GM12878 (cell line): Measurements from ENCODE around the gene EPB41L4A. TPM values are rescaled to one million over a fixed set of nuclear protein-coding genes. Genes with fewer than 3 reads are reported as not detected.

ENCODE experiments used
- ATAC-seq: fragments of 200-7000 bp; cut with Tn5 transposase; 3 replicates; pipeline ENCODE4 v1.9.1; 2020; ENCODE audit warnings: mild to moderate bottlenecking, moderate library complexity
- BruUV-seq: library from RNA; stranded (reverse); fragments of 400-500 nt; replicated peaks from 2 replicates; lab custom pipeline; 2021; lab: Mats Ljungman, UMichigan
- CTCF ChIA-PET: fragments of 300-600 bp; sonication (Branson Sonifier 250); formaldehyde crosslinking; extraction: SDS; loops from one replicate; lab custom pipeline; 2021; ENCODE audit warnings: inconsistent platforms; lab: Yijun Ruan, JAX
- POLR2A ChIA-PET: fragments of 350-600 bp; formaldehyde crosslinking; extraction: SDS; loops from one replicate; lab custom pipeline; 2021; ENCODE audit warnings: inconsistent platforms; lab: Charles Lee
- RAD21 ChIA-PET: fragments of 300-600 bp; sonication (Branson Sonifier 250); formaldehyde crosslinking; loops from one replicate; lab custom pipeline; 2023; ENCODE audit warnings: antibody characterized with exemption; ENCODE audit not compliant: unreplicated experiment; lab: Charles Lee
- SMC1A ChIA-PET: fragments of 300-600 bp; sonication (Branson Sonifier 250); formaldehyde crosslinking; loops from one replicate; lab custom pipeline; 2023; ENCODE audit not compliant: unreplicated experiment, uncharacterized antibody; lab: Charles Lee
- DNase-seq: peaks from one replicate; pipeline ENCODE4 v3.0.0-alpha.2; 2011; ENCODE audit warnings: low read depth, low spot score
- FAIRE-seq: peaks from 3 replicates; lab custom pipeline; 2011; peaks lifted over from hg19 to GRCh38; lab: Jason Lieb, UNC
- H2AFZ ChIP-seq: 2 replicates; pipeline ENCODE4 v1.6.0; 2011; ENCODE audit warnings: low read depth, low read length, control low read depth; ENCODE audit not compliant: control insufficient read depth
- H3K27ac ChIP-seq: 2 replicates; pipeline ENCODE4 v1.5.1; 2011; ENCODE audit warnings: control low read depth; ENCODE audit not compliant: control insufficient read depth, insufficient read depth
- H3K27me3 ChIP-seq, 2 experiments: replicated peaks in 1 of 2; 2 replicates each; pipeline versions ENCODE4 v1.6.0 to v1.6.1; 2011; ENCODE audit warnings: low read length in 1 of 2; ENCODE audit not compliant: control insufficient read depth in 2 of 2, insufficient read depth in 2 of 2
- H3K36me3 ChIP-seq, 2 experiments: 2 replicates each; pipeline ENCODE4 v1.5.1; 2011; ENCODE audit warnings: low read length in 1 of 2; ENCODE audit not compliant: control insufficient read depth in 2 of 2, insufficient read depth in 2 of 2
- H3K4me1 ChIP-seq: 2 replicates; pipeline ENCODE4 v1.6.1; 2011; ENCODE audit warnings: mild to moderate bottlenecking, low read length, moderate library complexity, mixed read lengths; ENCODE audit not compliant: control insufficient read depth, insufficient read depth
- H3K4me2 ChIP-seq: 2 replicates; pipeline ENCODE4 v1.6.0; 2011; ENCODE audit warnings: control low read depth; ENCODE audit not compliant: control insufficient read depth, insufficient read depth
- H3K4me3 ChIP-seq: fragments of 200-600 bp; sonication (generic); 2 replicates; pipeline ENCODE4 v1.5.1; 2016
- H3K79me2 ChIP-seq: 2 replicates; pipeline ENCODE4 v1.6.0; 2011; ENCODE audit warnings: low read length; ENCODE audit not compliant: control insufficient read depth, insufficient read depth
- H3K9ac ChIP-seq: 2 replicates; pipeline ENCODE4 v1.8.0; 2011; ENCODE audit warnings: low read length, control low read depth, mixed read lengths; ENCODE audit not compliant: control insufficient read depth, insufficient read depth
- H3K9me3 ChIP-seq: replicated peaks from 3 replicates; pipeline ENCODE4 v1.5.1; 2011; ENCODE audit warnings: mild to moderate bottlenecking, low read length; ENCODE audit not compliant: control insufficient read depth, insufficient read depth
- H4K20me1 ChIP-seq: 2 replicates; pipeline ENCODE4 v1.6.0; 2011; ENCODE audit not compliant: control insufficient read depth, insufficient read depth
- BCL11A ChIP-seq: IDR thresholded peaks from 2 replicates; pipeline ENCODE4 v1.6.1; 2011; ENCODE audit warnings: low read depth, low read length
- BCLAF1 ChIP-seq: fragments of 450-650 bp; IDR thresholded peaks from 2 replicates; pipeline ENCODE4 v1.6.1; 2017; ENCODE audit warnings: antibody characterized with exemption, mild to moderate bottlenecking, moderate library complexity
- BRCA1 ChIP-seq: IDR thresholded peaks from 2 replicates; pipeline ENCODE4 v1.6.1; 2011; ENCODE audit warnings: low read depth, low read length, improper control_type of control experiment
- FOXK2 ChIP-seq: fragments of 450-650 bp; IDR thresholded peaks from 2 replicates; pipeline ENCODE4 v1.6.1; 2017; ENCODE audit warnings: mild to moderate bottlenecking, moderate library complexity
- POU2F2 ChIP-seq: IDR thresholded peaks from 3 replicates; pipeline ENCODE4 v1.6.1; 2011; ENCODE audit warnings: low read depth, mild to moderate bottlenecking, low read length, borderline replicate concordance
- RCOR1 ChIP-seq: conservative IDR thresholded peaks from 2 replicates; pipeline ENCODE4 v1.6.1; 2012; ENCODE audit warnings: low read depth, low read length, improper control_type of control experiment
- WGBS: methylation state at CpG from one replicate; pipeline ENCODE4 v1.1.6; 2016; ENCODE audit warnings: low lambda C conversion rate; ENCODE audit not compliant: insufficient replicate concordance, insufficient coverage; ENCODE audit errors: missing lambda C conversion rate; 5-methylcytosine and 5-hydroxymethylcytosine counted together
- in situ Hi-C: fragments of 300-500 bp; cut with MboI; formaldehyde crosslinking; loops from 9 replicates; pipeline ENCODE4 v1.14.3; 2018; ENCODE audit warnings: mixed read lengths
- intact Hi-C: fragments of 100-400 bp; cut with micrococcal nuclease; formaldehyde crosslinking; loops from one replicate; pipeline ENCODE4 v1.14.2; 2022; ENCODE audit not compliant: unreplicated experiment
- polyA plus RNA-seq, 11 experiments: library from polyadenylated mRNA; depleted of rRNA in 4 of 11; unstranded in 6 of 11; stranded (reverse) in 5 of 11; fragments of >200 nt; fragmentation: Nextera tagmentation in 4 of 11; fragmentation: Illumina TruSeq in 1 of 11; extraction: Ambion mirVana in 4 of 11; extraction: Trizol in 1 of 11; gene quantifications; 1 replicate in 1 of 11; 2 replicates in 10 of 11; pipeline versions ENCODE4 v1.2.1 to v1.2.3, GENCODE V29; 2011 to 2016; ENCODE audit warnings: inconsistent platforms in 2 of 11, missing spikeins in 2 of 11, low read depth in 1 of 11
- total RNA-seq, 4 experiments: library from RNA; depleted of rRNA in 3 of 4; stranded (reverse); fragments of >200 nt in 3 of 4; fragmentation: Illumina TruSeq in 1 of 4; extraction: Trizol in 1 of 4; gene quantifications; 2 replicates each; pipeline versions ENCODE4 v1.2.1 to v1.2.3, GENCODE V29; 2013 to 2021

EPB41L4A gene
- total and polyA plus RNA-seq, 10 of the 15 experiments (the other 5 are each of a cell fraction or from before 2014, with no cell fraction given) = 0.10 to 0.67 (median 0.30) TPM

DNA sequence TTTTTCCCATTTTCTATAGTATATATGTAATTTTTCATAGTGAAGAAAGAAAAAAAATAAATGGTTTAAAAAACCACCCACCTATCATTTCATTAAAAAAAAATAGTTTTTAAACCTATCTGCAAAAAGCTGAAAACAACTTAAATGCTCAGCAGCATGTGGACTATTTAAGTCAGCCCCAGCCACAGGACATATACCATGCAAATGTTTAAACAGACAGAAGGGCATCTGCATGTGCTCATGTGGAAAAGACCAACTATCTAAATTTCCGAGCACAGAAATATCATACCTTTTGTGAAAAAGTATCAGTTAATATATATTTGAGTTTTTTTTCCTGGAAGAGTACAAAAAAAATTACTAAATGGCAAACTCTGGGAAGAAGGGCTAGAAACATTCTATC is 143.4 kb downstream of the EPB41L4A start:
- in situ Hi-C loops = no loop called here
- no peak for TF ChIP-seq POU2F2
- TF ChIP-seq, all 136 proteins: peak for 0
- 0% methylated on average over 1 of the region's 1 CpG for WGBS
- no peaks in the 10 kb centered on the region for H3K27me3 ChIP-seq
- H4K20me1 ChIP-seq = no peaks in the 10 kb centered on the region
- no peak overlapping the region for H3K9ac ChIP-seq
- H3K4me3 ChIP-seq = no peak overlapping the region
- H3K79me2 ChIP-seq = no peaks in the 10 kb centered on the region
- no peak overlapping the region for H3K4me2 ChIP-seq
- DNase-seq (no peak), ATAC-seq (no peak), FAIRE-seq (no peak)
- ChIA-PET RAD21 (no interaction called here), CTCF (no interaction called here), POLR2A (no interaction called here), SMC1A (no interaction called here)
- H3K9me3 ChIP-seq = no peaks in the 10 kb centered on the region
- H3K4me1 ChIP-seq = peaks cover under 1% of the 10 kb centered on the region
- H3K27ac ChIP-seq = no peak overlapping the region
- no TSS peak for BruUV-seq
- H3K36me3 ChIP-seq = no peaks in the 10 kb centered on the region
- no peak overlapping the region for H2AFZ ChIP-seq
- intact Hi-C loops = no loop called here

- no peak for TF ChIP-seq BRCA1
- no peak for TF ChIP-seq BCL11A
- TF ChIP-seq BCLAF1 = no peak
- no peak for TF ChIP-seq FOXK2
- no peak for TF ChIP-seq POU2F2
- no peak for TF ChIP-seq RCOR1
- no peak overlapping the region; the same call in 1 of the 2 replicates for H3K27ac ChIP-seq
- ChIA-PET CTCF (interaction anchor here (0.6 to 1.3 kb wide), 3 partner anchors 121 to 171 kb away, joined by 3 read pairs; no protein-coding TSS in a partner anchor), SMC1A (interaction anchor here (0.8 kb wide), 1 partner anchor 9 kb away, joined by 3 read pairs; no protein-coding TSS in a partner anchor), RAD21 (no interaction called here), POLR2A (no interaction called here)
- peaks cover 4% of the 10 kb centered on the region for H3K4me1 ChIP-seq
- H4K20me1 ChIP-seq = no peaks in the 10 kb centered on the region
- no peak overlapping the region for H3K9ac ChIP-seq
- DNase-seq (no peak), ATAC-seq (peak; percentile 91), FAIRE-seq (no peak)
- in situ Hi-C loops (no loop called here), intact Hi-C loops (no loop called here)
- no peaks in the 10 kb centered on the region for H3K27me3 ChIP-seq
- H3K4me2 ChIP-seq = no peak overlapping the region
- H2AFZ ChIP-seq = no peak overlapping the region; the same call in 1 of the 2 replicates
- no peaks in the 10 kb centered on the region for H3K9me3 ChIP-seq
- no peaks in the 10 kb centered on the region for H3K36me3 ChIP-seq
- WGBS = 35% methylated on average over 4 of the region's 4 CpGs
- no TSS peak for BruUV-seq
- no peaks in the 10 kb centered on the region for H3K79me2 ChIP-seq
- no peak overlapping the region for H3K4me3 ChIP-seq
Observed at GRCh38 chr5:112270299-112271293, 148.5 kb downstream of the EPB41L4A start.
